Measurements from ENCODE around the gene BTF3L4.

- TF ChIP-seq CTCF (IDR thresholded peaks at IDR 0.05) (no peak), EP300 (IDR thresholded peaks at IDR 0.05) (no peak)
These were observed 14.4 kb upstream of the BTF3L4 start for GRCh38 chr1:52041551-52042185.
